GM12878 (cell line): ENCODE data around the gene ABCC9. TPM values are rescaled to one million over a fixed set of nuclear protein-coding genes. Genes with fewer than 3 reads are reported as not detected.

Experiments used
- ATAC-seq: fragments of 200-7000 bp; cut with Tn5 transposase; 3 replicates; pipeline ENCODE4 v1.9.1; 2020; ENCODE audit warnings: mild to moderate bottlenecking, moderate library complexity
- BruUV-seq: library from RNA; stranded (reverse); fragments of 400-500 nt; replicated peaks from 2 replicates; lab custom pipeline; 2021; lab: Mats Ljungman, UMichigan
- CTCF ChIA-PET: fragments of 300-600 bp; sonication (Branson Sonifier 250); formaldehyde crosslinking; extraction: SDS; loops from one replicate; lab custom pipeline; 2021; ENCODE audit warnings: inconsistent platforms; lab: Yijun Ruan, JAX
- POLR2A ChIA-PET: fragments of 350-600 bp; formaldehyde crosslinking; extraction: SDS; loops from one replicate; lab custom pipeline; 2021; ENCODE audit warnings: inconsistent platforms; lab: Charles Lee
- RAD21 ChIA-PET: fragments of 300-600 bp; sonication (Branson Sonifier 250); formaldehyde crosslinking; loops from one replicate; lab custom pipeline; 2023; ENCODE audit warnings: antibody characterized with exemption; ENCODE audit not compliant: unreplicated experiment; lab: Charles Lee
- SMC1A ChIA-PET: fragments of 300-600 bp; sonication (Branson Sonifier 250); formaldehyde crosslinking; loops from one replicate; lab custom pipeline; 2023; ENCODE audit not compliant: unreplicated experiment, uncharacterized antibody; lab: Charles Lee
- DNase-seq: peaks from one replicate; pipeline ENCODE4 v3.0.0-alpha.2; 2011; ENCODE audit warnings: low read depth, low spot score
- FAIRE-seq: peaks from 3 replicates; lab custom pipeline; 2011; peaks lifted over from hg19 to GRCh38; lab: Jason Lieb, UNC
- H2AFZ ChIP-seq: 2 replicates; pipeline ENCODE4 v1.6.0; 2011; ENCODE audit warnings: low read depth, low read length, control low read depth; ENCODE audit not compliant: control insufficient read depth
- H3K27ac ChIP-seq: 2 replicates; pipeline ENCODE4 v1.5.1; 2011; ENCODE audit warnings: control low read depth; ENCODE audit not compliant: control insufficient read depth, insufficient read depth
- H3K27me3 ChIP-seq, 2 experiments: replicated peaks in 1 of 2; 2 replicates each; pipeline versions ENCODE4 v1.6.0 to v1.6.1; 2011; ENCODE audit warnings: low read length in 1 of 2; ENCODE audit not compliant: control insufficient read depth in 2 of 2, insufficient read depth in 2 of 2
- H3K36me3 ChIP-seq, 2 experiments: 2 replicates each; pipeline ENCODE4 v1.5.1; 2011; ENCODE audit warnings: low read length in 1 of 2; ENCODE audit not compliant: control insufficient read depth in 2 of 2, insufficient read depth in 2 of 2
- H3K4me1 ChIP-seq: 2 replicates; pipeline ENCODE4 v1.6.1; 2011; ENCODE audit warnings: mild to moderate bottlenecking, low read length, moderate library complexity, mixed read lengths; ENCODE audit not compliant: control insufficient read depth, insufficient read depth
- H3K4me2 ChIP-seq: 2 replicates; pipeline ENCODE4 v1.6.0; 2011; ENCODE audit warnings: control low read depth; ENCODE audit not compliant: control insufficient read depth, insufficient read depth
- H3K4me3 ChIP-seq: fragments of 200-600 bp; sonication (generic); 2 replicates; pipeline ENCODE4 v1.5.1; 2016
- H3K79me2 ChIP-seq: 2 replicates; pipeline ENCODE4 v1.6.0; 2011; ENCODE audit warnings: low read length; ENCODE audit not compliant: control insufficient read depth, insufficient read depth
- H3K9ac ChIP-seq: 2 replicates; pipeline ENCODE4 v1.8.0; 2011; ENCODE audit warnings: low read length, control low read depth, mixed read lengths; ENCODE audit not compliant: control insufficient read depth, insufficient read depth
- H3K9me3 ChIP-seq: replicated peaks from 3 replicates; pipeline ENCODE4 v1.5.1; 2011; ENCODE audit warnings: mild to moderate bottlenecking, low read length; ENCODE audit not compliant: control insufficient read depth, insufficient read depth
- H4K20me1 ChIP-seq: 2 replicates; pipeline ENCODE4 v1.6.0; 2011; ENCODE audit not compliant: control insufficient read depth, insufficient read depth
- BCLAF1 ChIP-seq: fragments of 450-650 bp; IDR thresholded peaks from 2 replicates; pipeline ENCODE4 v1.6.1; 2017; ENCODE audit warnings: antibody characterized with exemption, mild to moderate bottlenecking, moderate library complexity
- CBFB ChIP-seq: IDR thresholded peaks from 2 replicates; pipeline ENCODE4 v1.6.1; 2016; ENCODE audit warnings: antibody characterized with exemption, low read depth
- CBX3 ChIP-seq: fragments of 200-600 bp; sonication (generic); IDR thresholded peaks from 2 replicates; pipeline ENCODE4 v1.6.1; 2016; ENCODE audit warnings: low read depth, borderline replicate concordance
- MLLT1 ChIP-seq: fragments of 450-650 bp; IDR thresholded peaks from 2 replicates; pipeline ENCODE4 v1.6.1; 2016; ENCODE audit warnings: mild to moderate bottlenecking
- RAD21 ChIP-seq: IDR thresholded peaks from 2 replicates; pipeline ENCODE4 v1.6.1; 2011; ENCODE audit warnings: mild to moderate bottlenecking, low read depth, low read length, moderate library complexity; ENCODE audit not compliant: insufficient read depth
- RB1 ChIP-seq: fragments of 450-650 bp; formaldehyde crosslinking; IDR thresholded peaks from 2 replicates; pipeline ENCODE4 v1.6.1; 2017; ENCODE audit warnings: mild to moderate bottlenecking, borderline replicate concordance
- RCOR1 ChIP-seq: conservative IDR thresholded peaks from 2 replicates; pipeline ENCODE4 v1.6.1; 2012; ENCODE audit warnings: low read depth, low read length, improper control_type of control experiment
- SRF ChIP-seq, 2 experiments: IDR thresholded peaks; 2 replicates each; pipeline ENCODE4 v1.6.1; 2011; ENCODE audit warnings: low read depth in 2 of 2, low read length in 2 of 2, mild to moderate bottlenecking in 1 of 2, moderate library complexity in 1 of 2
- TCF7 ChIP-seq: IDR thresholded peaks from 2 replicates; pipeline ENCODE4 v1.6.1; 2014; ENCODE audit warnings: antibody characterized with exemption, borderline replicate concordance
- YBX1 ChIP-seq: fragments of 450-650 bp; IDR thresholded peaks from 2 replicates; pipeline ENCODE4 v1.6.1; 2016; ENCODE audit warnings: antibody characterized with exemption
- ZNF622 ChIP-seq: fragments of 450-650 bp; IDR thresholded peaks from 2 replicates; pipeline ENCODE4 v1.6.1; 2017; ENCODE audit warnings: mild to moderate bottlenecking, inconsistent platforms
- WGBS: methylation state at CpG from one replicate; pipeline ENCODE4 v1.1.6; 2016; ENCODE audit warnings: low lambda C conversion rate; ENCODE audit not compliant: insufficient replicate concordance, insufficient coverage; ENCODE audit errors: missing lambda C conversion rate; 5-methylcytosine and 5-hydroxymethylcytosine counted together
- in situ Hi-C: fragments of 300-500 bp; cut with MboI; formaldehyde crosslinking; loops from 9 replicates; pipeline ENCODE4 v1.14.3; 2018; ENCODE audit warnings: mixed read lengths
- intact Hi-C: fragments of 100-400 bp; cut with micrococcal nuclease; formaldehyde crosslinking; loops from one replicate; pipeline ENCODE4 v1.14.2; 2022; ENCODE audit not compliant: unreplicated experiment
- polyA plus RNA-seq, 11 experiments: library from polyadenylated mRNA; depleted of rRNA in 4 of 11; unstranded in 6 of 11; stranded (reverse) in 5 of 11; fragments of >200 nt; fragmentation: Nextera tagmentation in 4 of 11; fragmentation: Illumina TruSeq in 1 of 11; extraction: Ambion mirVana in 4 of 11; extraction: Trizol in 1 of 11; gene quantifications; 1 replicate in 1 of 11; 2 replicates in 10 of 11; pipeline versions ENCODE4 v1.2.1 to v1.2.3, GENCODE V29; 2011 to 2016; ENCODE audit warnings: inconsistent platforms in 2 of 11, missing spikeins in 2 of 11, low read depth in 1 of 11
- total RNA-seq, 4 experiments: library from RNA; depleted of rRNA in 3 of 4; stranded (reverse); fragments of >200 nt in 3 of 4; fragmentation: Illumina TruSeq in 1 of 4; extraction: Trizol in 1 of 4; gene quantifications; 2 replicates each; pipeline versions ENCODE4 v1.2.1 to v1.2.3, GENCODE V29; 2013 to 2021

Gene ABCC9
- total and polyA plus RNA-seq, 10 of the 15 experiments (the other 5 are each of a cell fraction or from before 2014, with no cell fraction given): under 0.01 to 0.10 (median 0.04) TPM; not detected in 2

DNA sequence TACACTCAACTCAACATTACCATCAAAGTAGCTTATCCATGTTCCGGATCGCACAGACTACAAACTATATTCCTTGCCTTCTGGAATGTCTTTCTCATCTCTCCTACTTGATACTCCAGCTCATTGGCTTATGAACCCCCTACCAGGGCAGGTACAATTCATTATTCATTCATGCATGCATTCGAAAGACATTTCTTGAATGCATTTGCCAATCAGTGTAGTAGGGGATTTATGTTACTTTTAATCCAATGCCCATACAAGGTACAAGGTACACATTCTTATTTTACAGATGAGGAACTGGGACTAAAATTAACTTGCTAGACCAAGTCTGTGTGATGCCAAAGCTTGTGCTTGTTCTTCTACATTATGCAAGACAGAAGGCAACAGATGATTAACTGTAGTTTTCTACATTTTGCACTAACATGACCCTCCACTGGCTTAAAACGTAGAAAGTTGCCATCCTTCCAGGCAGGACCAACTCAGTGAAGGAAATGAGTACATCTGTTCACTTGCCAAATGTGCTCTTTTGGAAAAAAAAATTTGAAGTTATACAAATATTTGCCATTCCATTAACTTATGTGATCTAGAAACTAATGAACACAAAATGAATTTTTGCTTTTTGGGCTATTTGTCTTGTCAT, 113.0 kb downstream of the ABCC9 start:
- POLR2A ChIA-PET: no interaction called here
- FAIRE-seq: no peak
- intact Hi-C loops: no loop called here

More for the DNA sequence above, 113.0 kb downstream of the ABCC9 start:
- Histone ChIP-seq H3K4me2 (no peak overlapping the region), H3K9me3 (no peaks in the 10 kb centered on the region), H3K79me2 (no peaks in the 10 kb centered on the region), H3K27me3 (no peaks in the 10 kb centered on the region), H3K9ac (no peak overlapping the region), H2AFZ (no peak overlapping the region), H3K36me3 (no peaks in the 10 kb centered on the region), H3K4me1 (no peaks in the 10 kb centered on the region), H3K4me3 (no peak overlapping the region), H3K27ac (no peak overlapping the region), H4K20me1 (no peaks in the 10 kb centered on the region)
- no peak for ATAC-seq
- BruUV-seq: no TSS peak
- WGBS: 53% methylated on average over 4 of the region's 4 CpGs
- TF ChIP-seq MLLT1: no peak
- TF ChIP-seq YBX1: no peak
- TF ChIP-seq TCF7: no peak
- no peak for TF ChIP-seq SRF (IDR thresholded peaks at IDR 0.05; ENCODE audit: low read depth in 2 of 2, low read length in 2 of 2)
- no peak for TF ChIP-seq RB1
- no peak for TF ChIP-seq RCOR1
- TF ChIP-seq CBFB: no peak
- no peak for TF ChIP-seq ZNF622
- no peak for TF ChIP-seq CBX3
- TF ChIP-seq RAD21: no peak
- TF ChIP-seq BCLAF1: no peak
- in situ Hi-C loops: no loop called here
- CTCF ChIA-PET: no interaction called here
- SMC1A ChIA-PET: no interaction called here
- RAD21 ChIA-PET: no interaction called here
- DNase-seq: no peak
